Loucy (cell line): ENCODE results near the gene STK38L.

Experiments used
- CTCF ChIP-seq: fragments of 200-600 bp; sonication (generic); conservative IDR thresholded peaks from 2 replicates; pipeline ENCODE4 v1.5.1; 2014; ENCODE audit warnings: mild to moderate bottlenecking, antibody characterized with exemption, low read length
- EZH2phosphoT487 ChIP-seq: fragments of 200-600 bp; IDR thresholded peaks from 2 replicates; pipeline ENCODE4 v1.6.1; 2018; ENCODE audit warnings: antibody characterized with exemption, mild to moderate bottlenecking, moderate library complexity, borderline replicate concordance

DNA sequence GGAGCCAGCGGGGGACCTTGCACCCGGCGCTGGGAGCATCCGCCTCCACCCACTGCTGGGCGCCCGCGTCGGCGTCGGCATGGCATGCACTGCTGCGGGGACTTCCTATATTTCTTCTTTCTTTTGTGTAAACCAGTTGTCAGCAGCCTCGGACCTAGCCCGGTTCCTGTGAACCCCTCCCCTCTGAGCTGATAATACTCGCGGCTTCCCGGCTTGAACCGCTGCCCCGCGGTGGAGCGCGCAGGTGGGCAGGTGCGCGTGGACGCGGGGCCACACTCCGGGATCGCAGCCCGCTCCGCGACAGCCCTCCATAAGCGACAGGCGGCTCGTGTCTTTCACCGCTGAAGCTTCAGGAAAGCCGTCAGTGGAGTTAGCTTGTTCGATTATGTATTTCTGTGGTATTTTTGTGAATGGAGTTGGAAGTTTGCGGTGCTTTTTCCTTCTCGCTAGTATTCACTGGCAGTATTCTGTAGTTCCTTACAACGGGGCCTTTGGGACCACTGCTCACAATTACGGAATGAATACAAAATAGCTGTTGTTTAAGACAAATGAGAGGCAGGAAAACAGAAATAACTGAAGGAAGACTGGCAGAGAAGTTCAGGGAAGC lies 89.4 kb downstream of the STK38L start:
- TF ChIP-seq CTCF (no peak), EZH2phosphoT487 (no peak)
